NB4 (cell line): ENCODE results near the gene FANCC.
A peak's percentile ranks its signal among the peaks of the same experiment; 100 is the strongest.

Experiments used
- DNase-seq: peaks from one replicate; pipeline ENCODE4 v3.0.0; 2010; ENCODE audit warnings: low read depth
- H3K4me3 ChIP-seq: one replicate; pipeline ENCODE4 v1.5.1; 2011; ENCODE audit warnings: mild to moderate bottlenecking, low read depth, low read length, moderate library complexity
- CTCF ChIP-seq: IDR thresholded peaks from one replicate; pipeline ENCODE4 v1.5.1; 2012; ENCODE audit warnings: low read depth, low read length
- MAX ChIP-seq: IDR thresholded peaks from 2 replicates; pipeline ENCODE4 v1.6.1; 2011; ENCODE audit warnings: low read depth, low read length
- MYC ChIP-seq: IDR thresholded peaks from 2 replicates; pipeline ENCODE4 v1.6.1; 2011; ENCODE audit warnings: low read depth, low read length
- POLR2A ChIP-seq: IDR thresholded peaks from 2 replicates; pipeline ENCODE4 v1.6.1; 2011; ENCODE audit warnings: mild to moderate bottlenecking; ENCODE audit not compliant: insufficient read length; ENCODE audit errors: extremely low read depth

Gene FANCC

GRCh38 chr9:95230046-95230445 lies 87.5 kb downstream of the FANCC start:
- no peak overlapping the region for H3K4me3 ChIP-seq
- no peak for DNase-seq
- TF ChIP-seq CTCF (peak; percentile 15), MYC (no peak), POLR2A (no peak), MAX (no peak)

- no peak for TF ChIP-seq MYC
- 0 out of 2 replicates have a peak, but pooled peaks have one; percentile 29 for TF ChIP-seq MAX
- no peak for TF ChIP-seq CTCF
- no peak for TF ChIP-seq POLR2A
- no peak for DNase-seq
These were observed 88.1 kb downstream of the FANCC start for GRCh38 chr9:95229230-95229915.

GRCh38 chr9:95226921-95227320 lies 90.6 kb downstream of the FANCC start:
- no peak for DNase-seq

More at GRCh38 chr9:95229230-95229915, 88.1 kb downstream of the FANCC start:
- H3K4me3 ChIP-seq: no peak overlapping the region

GRCh38 chr9:95225726-95226106 lies 91.8 kb downstream of the FANCC start:
- no peak for DNase-seq
- H3K4me3 ChIP-seq: no peak overlapping the region
- TF ChIP-seq MYC (no peak), MAX (no peak), CTCF (no peak), POLR2A (no peak)

More at GRCh38 chr9:95226921-95227320, 90.6 kb downstream of the FANCC start:
- TF ChIP-seq MAX (no peak), CTCF (no peak), MYC (no peak), POLR2A (no peak)
- no peak overlapping the region for H3K4me3 ChIP-seq

- no peak for DNase-seq
- no peak for TF ChIP-seq CTCF
- TF ChIP-seq POLR2A: no peak
- no peak for TF ChIP-seq MAX
- no peak for TF ChIP-seq MYC
- no peak overlapping the region for H3K4me3 ChIP-seq
These were observed 92.3 kb downstream of the FANCC start for GRCh38 chr9:95225076-95225725.
